A549 (cell line): ENCODE data around the gene SPSB4. TPM values are rescaled to one million over a fixed set of nuclear protein-coding genes. Genes with fewer than 3 reads are reported as not detected.
"Not testable (repeated sequence)": the region's sequence is repeated elsewhere in the genome, so short reads cannot be mapped to it uniquely, and the experiment has no call there.

Experiments
- ATAC-seq, 2 experiments: fragments of 200-7000 bp in 1 of 2; fragments of >200 bp in 1 of 2; cut with Nextera tagmentation in 1 of 2; cut with Tn5 transposase in 1 of 2; 3 replicates each; pipeline versions ENCODE4 v1.8.0 to v1.9.1; 2018 to 2020; ENCODE audit warnings: mild to moderate bottlenecking in 1 of 2, moderate library complexity in 1 of 2
- CTCF ChIA-PET: fragments of 300-600 bp; sonication (Branson Sonifier 250); formaldehyde crosslinking; extraction: SDS; loops from one replicate; lab custom pipeline; 2021; ENCODE audit warnings: antibody characterized with exemption, inconsistent platforms; lab: Yijun Ruan, JAX
- POLR2A ChIA-PET: fragments of 350-600 bp; formaldehyde crosslinking; extraction: SDS; loops from one replicate; lab custom pipeline; 2021; ENCODE audit warnings: antibody characterized with exemption, inconsistent platforms; lab: Yijun Ruan, JAX
- DNase-seq, 2 experiments: peaks; one replicate each; pipeline versions ENCODE4 v3.0.0 to v3.0.0-alpha.2; 2011 to 2016; ENCODE audit warnings: low read depth in 1 of 2, low spot score in 1 of 2
- FAIRE-seq: peaks from 2 replicates; lab custom pipeline; 2011; peaks lifted over from hg19 to GRCh38; lab: Jason Lieb, UNC
- H3K27ac ChIP-seq, 2 experiments: fragments of >200 bp; sonication (Bioruptor Twin); formaldehyde crosslinking; 3 replicates each; pipeline ENCODE4 v1.5.1; 2016 to 2017
- H3K4me1 ChIP-seq: fragments of >200 bp; sonication (Bioruptor Twin); formaldehyde crosslinking; 3 replicates; pipeline ENCODE4 v1.6.1; 2016
- H3K4me2 ChIP-seq: fragments of >200 bp; sonication (Bioruptor Twin); formaldehyde crosslinking; 3 replicates; pipeline ENCODE4 v1.6.1; 2016
- H3K4me3 ChIP-seq: fragments of >200 bp; sonication (Bioruptor Twin); formaldehyde crosslinking; 3 replicates; pipeline ENCODE4 v1.5.1; 2016
- H3K9me3 ChIP-seq: fragments of >200 bp; sonication (Bioruptor Twin); formaldehyde crosslinking; 3 replicates; pipeline ENCODE4 v1.6.1; 2016
- CHD4 ChIP-seq: fragments of 200-600 bp; sonication (generic); IDR thresholded peaks from 2 replicates; pipeline ENCODE4 v1.6.1; 2016; ENCODE audit warnings: antibody characterized with exemption, mild to moderate bottlenecking, borderline replicate concordance
- GATA3 ChIP-seq: IDR thresholded peaks from 2 replicates; pipeline ENCODE4 v1.6.1; 2012; ENCODE audit warnings: borderline replicate concordance
- HDAC2 ChIP-seq: fragments of 200-600 bp; sonication (generic); IDR thresholded peaks from 2 replicates; pipeline ENCODE4 v1.6.1; 2016
- HOXB13 ChIP-seq: fragments of 250-450 bp; sonication (Bioruptor Pico); IDR thresholded peaks from 2 replicates; pipeline ENCODE4 v1.5.0; 2020; ENCODE audit warnings: low read depth, mild to moderate bottlenecking, moderate library complexity
- JUN ChIP-seq, 2 experiments: fragments of >200 bp; sonication (Bioruptor Twin); formaldehyde crosslinking; IDR thresholded peaks; 2 replicates in 1 of 2; 3 replicates in 1 of 2; pipeline ENCODE4 v1.6.1; 2016 to 2017
- JUNB ChIP-seq: fragments of >200 bp; sonication (Bioruptor Twin); formaldehyde crosslinking; IDR thresholded peaks from 2 replicates; pipeline ENCODE4 v1.6.1; 2016
- NPAS2 ChIP-seq: fragments of 250-450 bp; sonication (Bioruptor Pico); IDR thresholded peaks from 2 replicates; pipeline ENCODE4 v1.8.0; 2022; ENCODE audit warnings: mild to moderate bottlenecking, moderate library complexity, borderline replicate concordance
- POLR2AphosphoS2 ChIP-seq: conservative IDR thresholded peaks from 2 replicates; pipeline ENCODE4 v1.6.1; 2012; ENCODE audit warnings: low read length, improper control_type of control experiment, inconsistent platforms
- TP53 ChIP-seq: fragments of 250-450 bp; sonication (Bioruptor Pico); IDR thresholded peaks from 2 replicates; pipeline ENCODE4 v1.5.0; 2021; ENCODE audit warnings: mild to moderate bottlenecking, moderate library complexity
- WGBS: methylation state at CpG from one replicate; pipeline ENCODE4 v1.1.6; 2017; ENCODE audit errors: missing lambda C conversion rate; 5-methylcytosine and 5-hydroxymethylcytosine counted together
- polyA plus RNA-seq, 4 experiments: library from polyadenylated mRNA; depleted of rRNA in 3 of 4; stranded (reverse); fragments of >200 nt; fragmentation: RNase III in 1 of 4; extraction: RNeasy Plus Mini Kit Qiagen cat#74134 plus additional on column Dnase treatment in 1 of 4; gene quantifications; 2 replicates in 3 of 4; 3 replicates in 1 of 4; pipeline ENCODE4 v1.2.3, GENCODE V29; 2011 to 2017
- TF ChIP-seq, protein P1 (sequence below): fragments of 450-650 bp; IDR thresholded peaks from 2 replicates; pipeline ENCODE4 v1.6.1; 2014; ENCODE audit warnings: antibody characterized with exemption
- TF ChIP-seq, protein P2 (sequence below): fragments of 150-350 bp; IDR thresholded peaks from 2 replicates; pipeline ENCODE4 v1.6.1; 2014; ENCODE audit warnings: low read depth, mild to moderate bottlenecking, low read length

SPSB4 gene
- polyA plus RNA-seq, 2 of the 4 experiments (the other 2 are of a cell fraction): 0.03 to 0.04 TPM

DNA sequence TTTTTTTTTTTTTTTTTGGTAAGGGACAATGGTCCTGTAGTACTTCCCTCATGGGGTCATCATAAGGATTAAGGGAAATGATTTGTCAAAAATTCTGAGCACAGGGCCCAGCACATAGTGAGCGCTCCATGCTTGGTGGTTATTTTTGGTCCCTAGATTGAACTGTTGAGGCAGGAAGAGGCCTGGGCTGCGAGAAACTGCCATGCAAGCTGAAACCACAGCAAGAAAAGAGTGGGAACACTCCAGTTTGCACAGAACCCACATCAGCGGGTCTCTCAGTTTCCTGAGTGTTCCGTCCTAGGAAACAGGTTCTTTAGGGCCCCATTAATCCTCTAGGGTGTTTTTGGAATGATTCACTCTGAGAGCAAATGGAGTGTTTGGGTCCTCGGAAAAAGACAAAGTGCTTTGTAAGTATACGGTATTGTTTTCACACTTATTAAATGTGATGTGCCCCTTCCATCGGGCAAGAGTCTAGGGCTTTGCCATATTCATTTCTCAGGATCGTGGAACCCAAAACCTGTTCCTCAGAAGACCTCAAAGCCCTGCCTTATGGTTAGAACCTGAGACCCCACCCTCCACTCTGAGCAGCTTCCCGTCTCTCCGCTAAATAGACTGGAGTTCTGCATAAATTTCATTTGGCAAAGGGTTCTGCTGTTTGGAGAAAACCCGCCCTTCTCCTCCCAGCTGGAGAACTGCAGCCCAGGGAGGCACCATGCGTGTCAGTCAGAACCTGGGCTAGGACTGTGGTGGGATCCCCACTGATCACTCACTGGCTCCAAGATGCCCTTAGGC is 60.4 kb downstream of the SPSB4 start:
- ATAC-seq: no peak
- DNase-seq: no peak
- POLR2A ChIA-PET: no interaction called here
- CTCF ChIA-PET: interaction anchor here (1.4 kb wide), 1 partner anchor 9 kb away, joined by 4 read pairs; no protein-coding TSS in a partner anchor
- 45% methylated on average over 12 of the region's 12 CpGs for WGBS
- H3K4me1 ChIP-seq: no peaks in the 10 kb centered on the region
- no peak overlapping the region for H3K4me3 ChIP-seq
- H3K4me2 ChIP-seq: no peak overlapping the region
- H3K9me3 ChIP-seq: no peaks in the 10 kb centered on the region
- TF ChIP-seq JUNB: no peak
- no peak for TF ChIP-seq TP53 (CRISPR knock-in tag)
- TF ChIP-seq GATA3: no peak
- TF ChIP-seq, protein P1, sequence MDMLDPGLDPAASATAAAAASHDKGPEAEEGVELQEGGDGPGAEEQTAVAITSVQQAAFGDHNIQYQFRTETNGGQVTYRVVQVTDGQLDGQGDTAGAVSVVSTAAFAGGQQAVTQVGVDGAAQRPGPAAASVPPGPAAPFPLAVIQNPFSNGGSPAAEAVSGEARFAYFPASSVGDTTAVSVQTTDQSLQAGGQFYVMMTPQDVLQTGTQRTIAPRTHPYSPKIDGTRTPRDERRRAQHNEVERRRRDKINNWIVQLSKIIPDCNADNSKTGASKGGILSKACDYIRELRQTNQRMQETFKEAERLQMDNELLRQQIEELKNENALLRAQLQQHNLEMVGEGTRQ: no peak
- no peak for TF ChIP-seq CHD4
- TF ChIP-seq POLR2AphosphoS2: no peak
- no peak overlapping the region for H3K27ac ChIP-seq
- FAIRE-seq: no peak

DNA sequence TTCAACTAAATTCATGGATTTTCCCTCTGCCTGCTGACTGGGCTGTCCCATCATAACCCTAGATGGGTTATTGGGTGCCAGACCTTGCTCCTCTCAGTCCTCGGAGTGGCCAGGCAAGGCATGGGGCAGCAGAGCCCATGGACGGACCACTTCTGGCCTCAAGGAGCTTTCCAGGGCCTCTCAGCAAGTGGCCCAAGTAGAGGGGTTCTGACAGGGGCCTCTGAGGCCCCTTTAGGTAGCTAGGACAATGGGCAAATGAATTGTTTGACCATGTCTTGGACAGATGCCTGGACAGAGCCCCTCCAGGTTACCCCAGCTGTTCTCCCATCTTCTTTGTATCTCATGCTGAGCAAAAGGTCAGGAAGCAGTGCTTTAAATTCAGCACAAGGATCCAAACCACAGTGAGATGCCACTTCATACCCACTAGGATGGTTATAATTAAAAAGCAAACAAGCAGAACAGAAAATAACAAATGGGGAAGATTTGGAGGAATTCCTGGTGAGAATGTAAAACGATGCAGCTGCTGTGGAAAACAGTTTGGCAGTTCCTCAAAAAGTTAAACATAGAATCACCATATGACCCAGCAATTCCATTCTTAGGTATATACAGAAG is 61.6 kb downstream of the SPSB4 start:
- Histone ChIP-seq H3K4me2 (no peak overlapping the region), H3K27ac (no peak overlapping the region), H3K4me3 (no peak overlapping the region), H3K9me3 (no peaks in the 10 kb centered on the region), H3K4me1 (no peaks in the 10 kb centered on the region)
- POLR2A ChIA-PET: no interaction called here
- CTCF ChIA-PET: interaction anchor here (0.8 to 1.4 kb wide), 2 partner anchors 10 to 12 kb away, joined by 3 to 4 read pairs; no protein-coding TSS in a partner anchor
- FAIRE-seq (no peak), DNase-seq (no peak), ATAC-seq (no peak)
- TF ChIP-seq, protein P2, sequence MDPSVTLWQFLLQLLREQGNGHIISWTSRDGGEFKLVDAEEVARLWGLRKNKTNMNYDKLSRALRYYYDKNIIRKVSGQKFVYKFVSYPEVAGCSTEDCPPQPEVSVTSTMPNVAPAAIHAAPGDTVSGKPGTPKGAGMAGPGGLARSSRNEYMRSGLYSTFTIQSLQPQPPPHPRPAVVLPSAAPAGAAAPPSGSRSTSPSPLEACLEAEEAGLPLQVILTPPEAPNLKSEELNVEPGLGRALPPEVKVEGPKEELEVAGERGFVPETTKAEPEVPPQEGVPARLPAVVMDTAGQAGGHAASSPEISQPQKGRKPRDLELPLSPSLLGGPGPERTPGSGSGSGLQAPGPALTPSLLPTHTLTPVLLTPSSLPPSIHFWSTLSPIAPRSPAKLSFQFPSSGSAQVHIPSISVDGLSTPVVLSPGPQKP: no peak
- TF ChIP-seq NPAS2 (CRISPR knock-in tag) (no peak), HDAC2 (no peak), HOXB13 (CRISPR knock-in tag) (no peak)
- 7% methylated on average over 3 of the region's 3 CpGs for WGBS

DNA sequence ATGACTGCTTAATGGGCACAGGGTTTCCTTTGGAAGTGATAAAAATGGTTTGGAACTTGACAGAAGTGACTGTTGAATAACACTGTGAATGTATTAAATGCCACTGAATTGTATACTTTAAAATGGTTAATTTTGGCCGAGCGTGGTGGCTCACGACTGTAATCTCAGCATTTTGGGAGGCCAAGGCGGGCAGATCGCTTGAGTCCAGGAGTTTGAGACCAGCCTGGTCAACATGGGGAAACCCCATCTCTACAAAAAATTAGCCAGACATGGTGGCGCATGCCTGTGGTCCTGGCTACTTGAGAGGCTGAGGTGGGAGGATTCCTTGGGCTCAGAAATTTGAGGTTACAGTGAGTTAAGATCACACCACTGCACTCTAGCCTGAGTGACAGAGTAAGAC is 62.5 kb downstream of the SPSB4 start:
- H3K27ac ChIP-seq, POLR2A ChIA-PET, H3K4me2 ChIP-seq, FAIRE-seq, H3K4me3 ChIP-seq, H3K4me1 ChIP-seq, ATAC-seq, DNase-seq, H3K9me3 ChIP-seq: not testable (repeated sequence)
- WGBS: 55% methylated on average over 6 of the region's 6 CpGs
- CTCF ChIA-PET: interaction anchor here (0.6 to 0.9 kb wide), 2 partner anchors 8 to 64 kb away, joined by 3 read pairs; no protein-coding TSS in a partner anchor

DNA sequence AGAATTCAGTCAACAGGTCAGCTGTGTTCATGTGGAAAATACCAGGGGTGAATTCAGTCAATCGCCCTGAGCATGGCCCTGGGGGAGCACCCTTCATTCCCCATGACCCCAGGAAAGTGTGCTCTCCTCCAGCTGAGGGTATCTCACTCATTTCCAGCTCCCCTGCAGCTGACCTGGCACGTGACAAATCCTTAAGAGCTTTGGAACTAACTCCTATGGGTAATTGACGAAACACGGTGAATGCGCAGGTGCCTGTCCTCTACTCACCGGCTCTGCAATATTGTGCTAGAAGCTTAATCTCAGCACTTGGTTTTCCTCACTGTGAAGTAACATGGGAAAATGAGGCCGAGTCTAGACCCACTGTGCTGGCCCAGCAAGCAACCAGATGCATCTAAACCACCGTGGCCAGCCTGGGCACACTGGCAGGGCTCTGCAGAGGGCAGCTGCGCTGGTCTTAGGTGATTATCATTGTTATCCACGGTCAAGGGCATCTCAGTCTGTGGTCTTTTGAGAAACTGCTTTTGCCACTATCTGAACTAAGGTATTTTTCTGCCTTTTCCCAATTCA is 63.1 kb downstream of the SPSB4 start:
- Histone ChIP-seq H3K9me3 (no peaks in the 10 kb centered on the region), H3K27ac (no peak overlapping the region), H3K4me3 (no peak overlapping the region), H3K4me1 (no peaks in the 10 kb centered on the region), H3K4me2 (no peak overlapping the region)
- POLR2A ChIA-PET: no interaction called here
- 50% methylated on average over 10 of the region's 10 CpGs for WGBS
- CTCF ChIA-PET: interaction anchor here (0.6 to 2.1 kb wide), 3 partner anchors 8 to 64 kb away, joined by 3 to 11 read pairs (median 3); no protein-coding TSS in a partner anchor
- TF ChIP-seq POLR2AphosphoS2 (no peak), JUN (IDR thresholded peaks at IDR 0.05) (no peak), NPAS2 (CRISPR knock-in tag) (no peak)
- DNase-seq (no peak), ATAC-seq (no peak), FAIRE-seq (no peak)
